SK-N-SH (cell line): ENCODE measurements around the gene KCTD15. TPM values are rescaled to one million over a fixed set of nuclear protein-coding genes. Genes with fewer than 3 reads are reported as not detected.

Experiments
- CTCF ChIA-PET: fragments of 300-600, 350-600 bp; formaldehyde crosslinking; extraction: SDS; loops from one replicate; lab custom pipeline; 2021; lab: Yijun Ruan, JAX
- POLR2A ChIA-PET: fragments of 350-600 bp; sonication (Branson Sonifier 250); formaldehyde crosslinking; extraction: SDS; loops from one replicate; lab custom pipeline; 2020; ENCODE audit warnings: antibody characterized with exemption, inconsistent platforms; lab: Yijun Ruan, JAX
- DNase-seq: peaks from one replicate; pipeline ENCODE4 v3.0.0; 2012
- H2AFZ ChIP-seq: fragments of 200-600 bp; sonication (generic); 2 replicates; pipeline ENCODE4 v1.8.1; 2016; ENCODE audit warnings: antibody characterized with exemption, mild to moderate bottlenecking, low read depth
- H3F3A ChIP-seq: fragments of 200-600 bp; sonication (generic); replicated peaks from 2 replicates; pipeline ENCODE3; 2016; ENCODE audit warnings: antibody characterized with exemption, mild to moderate bottlenecking; ENCODE audit not compliant: insufficient read depth
- H3K27ac ChIP-seq, 2 experiments: fragments of 200-500 bp in 1 of 2; fragments of 200-600 bp in 1 of 2; sonication (Bioruptor generic) in 1 of 2; sonication (generic), shearing (Covaris generic) in 1 of 2; 2 replicates each; pipeline versions ENCODE4 v1.5.1 to v1.6.1; 2014 to 2016; ENCODE audit warnings: low read depth in 2 of 2, inconsistent platforms in 1 of 2, low read length in 1 of 2, mild to moderate bottlenecking in 1 of 2, mixed read lengths in 1 of 2
- H3K27me3 ChIP-seq: fragments of 200-600 bp; sonication (generic), shearing (Covaris generic); 2 replicates; pipeline ENCODE4 v1.6.1; 2016; ENCODE audit warnings: mixed run types; ENCODE audit not compliant: insufficient read depth
- H3K36me3 ChIP-seq, 2 experiments: fragments of 200-500 bp in 1 of 2; fragments of 200-600 bp in 1 of 2; sonication (Bioruptor generic) in 1 of 2; sonication (generic) in 1 of 2; replicated peaks in 1 of 2; 2 replicates each; pipeline versions ENCODE3 to v1.5.1; 2014 to 2016; ENCODE audit warnings: low read length in 1 of 2, mild to moderate bottlenecking in 1 of 2; ENCODE audit not compliant: insufficient read depth in 2 of 2, control insufficient read depth in 1 of 2
- H3K4me1 ChIP-seq, 2 experiments: fragments of 200-500 bp in 1 of 2; fragments of 200-600 bp in 1 of 2; sonication (Bioruptor generic) in 1 of 2; sonication (generic), shearing (Covaris generic) in 1 of 2; 2 replicates each; pipeline versions ENCODE4 v1.5.1 to v1.6.1; 2014 to 2016; ENCODE audit warnings: low read depth in 1 of 2, low read length in 1 of 2, mixed run types in 1 of 2; ENCODE audit not compliant: insufficient read depth in 2 of 2, control insufficient read depth in 1 of 2
- H3K4me2 ChIP-seq: fragments of 200-600 bp; sonication (generic), shearing (Covaris generic); 2 replicates; pipeline ENCODE4 v1.6.1; 2017; ENCODE audit warnings: mixed run types
- H3K4me3 ChIP-seq, 2 experiments: fragments of 200-500 bp in 1 of 2; fragments of 200-600 bp in 1 of 2; sonication (Bioruptor generic) in 1 of 2; sonication (generic), shearing (Covaris generic) in 1 of 2; 2 replicates each; pipeline versions ENCODE4 v1.5.1 to v1.8.1; 2014 to 2016; ENCODE audit warnings: low read depth in 2 of 2, inconsistent platforms in 1 of 2, low read length in 1 of 2, mild to moderate bottlenecking in 1 of 2, mixed read lengths in 1 of 2, moderate library complexity in 1 of 2
- H3K79me2 ChIP-seq: fragments of 200-600 bp; sonication (generic); 2 replicates; pipeline ENCODE4 v1.8.1; 2017; ENCODE audit warnings: mild to moderate bottlenecking; ENCODE audit not compliant: insufficient read depth
- H3K9ac ChIP-seq: fragments of 200-600 bp; sonication (generic); 2 replicates; pipeline ENCODE4 v1.6.1; 2017; ENCODE audit warnings: mixed run types
- H3K9me2 ChIP-seq: fragments of 200-600 bp; sonication (generic); 2 replicates; pipeline ENCODE4 v1.6.1; 2017; ENCODE audit warnings: mixed run types
- H3K9me3 ChIP-seq: fragments of 200-600 bp; sonication (generic); 2 replicates; pipeline ENCODE4 v1.6.1; 2017; ENCODE audit warnings: mixed run types, mild to moderate bottlenecking, moderate library complexity
- H4K20me1 ChIP-seq: fragments of 200-600 bp; sonication (generic); 2 replicates; pipeline ENCODE4 v1.6.1; 2017; ENCODE audit warnings: mild to moderate bottlenecking, mixed run types; ENCODE audit not compliant: insufficient read depth
- EP300 ChIP-seq, 2 experiments: IDR thresholded peaks; 2 replicates each; pipeline versions ENCODE4 v1.4.0 to v1.6.1; 2012; ENCODE audit warnings: borderline replicate concordance in 1 of 2, low read depth in 1 of 2, low read length in 1 of 2
- EZH2phosphoT487 ChIP-seq: fragments of 200-600 bp; sonication (generic); IDR thresholded peaks from 2 replicates; pipeline ENCODE4 v1.6.1; 2017; ENCODE audit warnings: low read depth, mixed run types, mild to moderate bottlenecking, antibody characterized with exemption, moderate library complexity, borderline replicate concordance
- FOXM1 ChIP-seq: IDR thresholded peaks from 2 replicates; pipeline ENCODE4 v1.4.0; 2012; ENCODE audit warnings: low read depth, mild to moderate bottlenecking
- GATA2 ChIP-seq: sonication (generic); formaldehyde crosslinking; IDR thresholded peaks from 2 replicates; pipeline ENCODE4 v1.5.0; 2020; ENCODE audit warnings: mild to moderate bottlenecking, missing genetic modification reagents
- JUND ChIP-seq: IDR thresholded peaks from 2 replicates; pipeline ENCODE4 v1.4.0; 2012
- NRF1 ChIP-seq: IDR thresholded peaks from 2 replicates; pipeline ENCODE4 v1.6.1; 2012; ENCODE audit warnings: low read depth, mild to moderate bottlenecking, low read length
- RAD21 ChIP-seq: IDR thresholded peaks from 2 replicates; pipeline ENCODE4 v1.6.1; 2012; ENCODE audit warnings: mild to moderate bottlenecking, low read length
- YY1 ChIP-seq: IDR thresholded peaks from 2 replicates; pipeline ENCODE4 v1.4.0; 2012; ENCODE audit warnings: low read depth, mild to moderate bottlenecking
- WGBS: methylation state at CpG from one replicate; pipeline ENCODE4 v1.1.6; 2017; ENCODE audit warnings: low lambda C conversion rate; 5-methylcytosine and 5-hydroxymethylcytosine counted together
- polyA plus RNA-seq, 3 experiments: library from polyadenylated mRNA; depleted of rRNA; stranded (reverse); fragments of >200 nt; gene quantifications; 2 replicates each; pipeline ENCODE4 v1.2.3, GENCODE V29; 2012
- TF ChIP-seq, protein P1 (sequence below): IDR thresholded peaks from 2 replicates; pipeline ENCODE4 v1.6.1; 2012; ENCODE audit warnings: mild to moderate bottlenecking, low read depth, low read length, moderate library complexity
- TF ChIP-seq, protein P2 (sequence below): fragments of 150-350 bp; IDR thresholded peaks from 2 replicates; pipeline ENCODE4 v1.6.1; 2016; ENCODE audit warnings: mild to moderate bottlenecking, low read depth, low read length
- TF ChIP-seq, protein P3 (sequence below): IDR thresholded peaks from 2 replicates; pipeline ENCODE4 v1.4.0; 2012; ENCODE audit warnings: low read depth, borderline replicate concordance
- TF ChIP-seq, protein P4 (sequence below): IDR thresholded peaks from 2 replicates; pipeline ENCODE4 v1.4.0; 2012; ENCODE audit warnings: low read depth
- TF ChIP-seq, protein P5 (sequence below): fragments of 200-600 bp; sonication (generic); IDR thresholded peaks from 2 replicates; pipeline ENCODE4 v1.6.1; 2017; ENCODE audit warnings: antibody characterized with exemption, mild to moderate bottlenecking, moderate library complexity

The KCTD15 gene
- polyA plus RNA-seq, 1 of the 3 experiments (the other 2 are of a cell fraction) = 15.5 TPM

DNA sequence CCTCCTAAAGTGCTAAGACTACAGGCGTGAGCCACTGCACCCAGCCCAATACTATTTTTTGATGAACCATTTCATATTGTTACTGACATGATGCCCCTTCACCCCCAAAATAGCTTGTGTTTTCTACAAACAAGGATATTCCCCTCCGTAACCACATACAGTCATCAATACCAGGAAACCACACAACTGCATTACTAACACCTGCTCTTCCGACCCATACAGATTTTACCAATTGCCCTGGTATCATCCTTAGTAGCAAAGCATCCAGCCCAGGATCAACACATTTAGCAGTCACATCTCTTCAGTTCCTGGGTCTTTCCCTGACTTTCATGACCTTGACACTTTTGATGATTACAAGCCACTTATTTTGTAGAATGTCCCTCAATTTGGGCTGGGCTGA lies 33.6 kb downstream of the KCTD15 start:
- H3K9me3 ChIP-seq = no peaks in the 10 kb centered on the region
- no peaks in the 10 kb centered on the region for H4K20me1 ChIP-seq
- no peak overlapping the region for H3K27ac ChIP-seq
- 79% methylated on average over 3 of the region's 3 CpGs for WGBS
- H3K4me3 ChIP-seq = no peak overlapping the region
- no peaks in the 10 kb centered on the region for H3K36me3 ChIP-seq
- no peak overlapping the region for H2AFZ ChIP-seq
- no peak overlapping the region for H3K9ac ChIP-seq
- no peaks in the 10 kb centered on the region for H3K9me2 ChIP-seq
- no peak for DNase-seq
- CTCF ChIA-PET = no interaction called here
- H3K79me2 ChIP-seq = no peaks in the 10 kb centered on the region
- TF ChIP-seq, protein P1, sequence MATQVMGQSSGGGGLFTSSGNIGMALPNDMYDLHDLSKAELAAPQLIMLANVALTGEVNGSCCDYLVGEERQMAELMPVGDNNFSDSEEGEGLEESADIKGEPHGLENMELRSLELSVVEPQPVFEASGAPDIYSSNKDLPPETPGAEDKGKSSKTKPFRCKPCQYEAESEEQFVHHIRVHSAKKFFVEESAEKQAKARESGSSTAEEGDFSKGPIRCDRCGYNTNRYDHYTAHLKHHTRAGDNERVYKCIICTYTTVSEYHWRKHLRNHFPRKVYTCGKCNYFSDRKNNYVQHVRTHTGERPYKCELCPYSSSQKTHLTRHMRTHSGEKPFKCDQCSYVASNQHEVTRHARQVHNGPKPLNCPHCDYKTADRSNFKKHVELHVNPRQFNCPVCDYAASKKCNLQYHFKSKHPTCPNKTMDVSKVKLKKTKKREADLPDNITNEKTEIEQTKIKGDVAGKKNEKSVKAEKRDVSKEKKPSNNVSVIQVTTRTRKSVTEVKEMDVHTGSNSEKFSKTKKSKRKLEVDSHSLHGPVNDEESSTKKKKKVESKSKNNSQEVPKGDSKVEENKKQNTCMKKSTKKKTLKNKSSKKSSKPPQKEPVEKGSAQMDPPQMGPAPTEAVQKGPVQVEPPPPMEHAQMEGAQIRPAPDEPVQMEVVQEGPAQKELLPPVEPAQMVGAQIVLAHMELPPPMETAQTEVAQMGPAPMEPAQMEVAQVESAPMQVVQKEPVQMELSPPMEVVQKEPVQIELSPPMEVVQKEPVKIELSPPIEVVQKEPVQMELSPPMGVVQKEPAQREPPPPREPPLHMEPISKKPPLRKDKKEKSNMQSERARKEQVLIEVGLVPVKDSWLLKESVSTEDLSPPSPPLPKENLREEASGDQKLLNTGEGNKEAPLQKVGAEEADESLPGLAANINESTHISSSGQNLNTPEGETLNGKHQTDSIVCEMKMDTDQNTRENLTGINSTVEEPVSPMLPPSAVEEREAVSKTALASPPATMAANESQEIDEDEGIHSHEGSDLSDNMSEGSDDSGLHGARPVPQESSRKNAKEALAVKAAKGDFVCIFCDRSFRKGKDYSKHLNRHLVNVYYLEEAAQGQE = no peak
- TF ChIP-seq, protein P2, sequence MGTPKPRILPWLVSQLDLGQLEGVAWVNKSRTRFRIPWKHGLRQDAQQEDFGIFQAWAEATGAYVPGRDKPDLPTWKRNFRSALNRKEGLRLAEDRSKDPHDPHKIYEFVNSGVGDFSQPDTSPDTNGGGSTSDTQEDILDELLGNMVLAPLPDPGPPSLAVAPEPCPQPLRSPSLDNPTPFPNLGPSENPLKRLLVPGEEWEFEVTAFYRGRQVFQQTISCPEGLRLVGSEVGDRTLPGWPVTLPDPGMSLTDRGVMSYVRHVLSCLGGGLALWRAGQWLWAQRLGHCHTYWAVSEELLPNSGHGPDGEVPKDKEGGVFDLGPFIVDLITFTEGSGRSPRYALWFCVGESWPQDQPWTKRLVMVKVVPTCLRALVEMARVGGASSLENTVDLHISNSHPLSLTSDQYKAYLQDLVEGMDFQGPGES = no peak
- TF ChIP-seq JUND = no peak
- TF ChIP-seq, protein P3, sequence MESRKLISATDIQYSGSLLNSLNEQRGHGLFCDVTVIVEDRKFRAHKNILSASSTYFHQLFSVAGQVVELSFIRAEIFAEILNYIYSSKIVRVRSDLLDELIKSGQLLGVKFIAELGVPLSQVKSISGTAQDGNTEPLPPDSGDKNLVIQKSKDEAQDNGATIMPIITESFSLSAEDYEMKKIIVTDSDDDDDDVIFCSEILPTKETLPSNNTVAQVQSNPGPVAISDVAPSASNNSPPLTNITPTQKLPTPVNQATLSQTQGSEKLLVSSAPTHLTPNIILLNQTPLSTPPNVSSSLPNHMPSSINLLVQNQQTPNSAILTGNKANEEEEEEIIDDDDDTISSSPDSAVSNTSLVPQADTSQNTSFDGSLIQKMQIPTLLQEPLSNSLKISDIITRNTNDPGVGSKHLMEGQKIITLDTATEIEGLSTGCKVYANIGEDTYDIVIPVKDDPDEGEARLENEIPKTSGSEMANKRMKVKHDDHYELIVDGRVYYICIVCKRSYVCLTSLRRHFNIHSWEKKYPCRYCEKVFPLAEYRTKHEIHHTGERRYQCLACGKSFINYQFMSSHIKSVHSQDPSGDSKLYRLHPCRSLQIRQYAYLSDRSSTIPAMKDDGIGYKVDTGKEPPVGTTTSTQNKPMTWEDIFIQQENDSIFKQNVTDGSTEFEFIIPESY = no peak
- TF ChIP-seq RAD21 = no peak
- TF ChIP-seq, protein P4, sequence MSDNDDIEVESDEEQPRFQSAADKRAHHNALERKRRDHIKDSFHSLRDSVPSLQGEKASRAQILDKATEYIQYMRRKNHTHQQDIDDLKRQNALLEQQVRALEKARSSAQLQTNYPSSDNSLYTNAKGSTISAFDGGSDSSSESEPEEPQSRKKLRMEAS = no peak
- no peak for TF ChIP-seq GATA2 (CRISPR knock-in tag)
- TF ChIP-seq NRF1 = no peak
- TF ChIP-seq, protein P5, sequence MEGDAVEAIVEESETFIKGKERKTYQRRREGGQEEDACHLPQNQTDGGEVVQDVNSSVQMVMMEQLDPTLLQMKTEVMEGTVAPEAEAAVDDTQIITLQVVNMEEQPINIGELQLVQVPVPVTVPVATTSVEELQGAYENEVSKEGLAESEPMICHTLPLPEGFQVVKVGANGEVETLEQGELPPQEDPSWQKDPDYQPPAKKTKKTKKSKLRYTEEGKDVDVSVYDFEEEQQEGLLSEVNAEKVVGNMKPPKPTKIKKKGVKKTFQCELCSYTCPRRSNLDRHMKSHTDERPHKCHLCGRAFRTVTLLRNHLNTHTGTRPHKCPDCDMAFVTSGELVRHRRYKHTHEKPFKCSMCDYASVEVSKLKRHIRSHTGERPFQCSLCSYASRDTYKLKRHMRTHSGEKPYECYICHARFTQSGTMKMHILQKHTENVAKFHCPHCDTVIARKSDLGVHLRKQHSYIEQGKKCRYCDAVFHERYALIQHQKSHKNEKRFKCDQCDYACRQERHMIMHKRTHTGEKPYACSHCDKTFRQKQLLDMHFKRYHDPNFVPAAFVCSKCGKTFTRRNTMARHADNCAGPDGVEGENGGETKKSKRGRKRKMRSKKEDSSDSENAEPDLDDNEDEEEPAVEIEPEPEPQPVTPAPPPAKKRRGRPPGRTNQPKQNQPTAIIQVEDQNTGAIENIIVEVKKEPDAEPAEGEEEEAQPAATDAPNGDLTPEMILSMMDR = no peak
- TF ChIP-seq YY1 = no peak
- TF ChIP-seq EZH2phosphoT487 = no peak
- TF ChIP-seq FOXM1 = no peak
- no peak for TF ChIP-seq EP300 (IDR thresholded peaks at IDR 0.05; ENCODE audit: borderline replicate concordance in 1 of 2, low read depth in 1 of 2, low read length in 1 of 2)
- POLR2A ChIA-PET = no interaction called here
- H3K4me2 ChIP-seq = no peak overlapping the region
- no peaks in the 10 kb centered on the region for H3K27me3 ChIP-seq
- peaks cover 0 to 4% of the 10 kb centered on the region in 2 experiments; a peak in 1 of 4 replicates for H3K4me1 ChIP-seq
- H3F3A ChIP-seq = no peaks in the 10 kb centered on the region
